Subcutaneous abdominal adipose tissue (tissue), 5 donors: ENCODE measurements around the gene P2RY2.

Source experiments
- H3K27ac ChIP-seq: one replicate; pipeline ENCODE4 v1.7.0; 2013; ENCODE audit warnings: low read depth, mild to moderate bottlenecking, inconsistent platforms, low read length, moderate library complexity
- H3K27me3 ChIP-seq, 5 donors: one replicate each; pipeline ENCODE4 v1.7.0; 2013; ENCODE audit warnings: low read length in 5 of 5, inconsistent platforms in 1 of 5; ENCODE audit not compliant: control insufficient read depth in 5 of 5, insufficient read depth in 4 of 5
- H3K36me3 ChIP-seq, 5 donors: one replicate each; pipeline ENCODE4 v1.7.0; 2013; ENCODE audit warnings: low read length in 5 of 5; ENCODE audit not compliant: control insufficient read depth in 5 of 5, insufficient read depth in 5 of 5
- H3K4me1 ChIP-seq, 5 donors: one replicate each; pipeline ENCODE4 v1.7.0; 2013; ENCODE audit warnings: low read length in 5 of 5, mild to moderate bottlenecking in 3 of 5, moderate library complexity in 1 of 5; ENCODE audit not compliant: control insufficient read depth in 5 of 5, insufficient read depth in 5 of 5
- H3K4me3 ChIP-seq, 5 donors: one replicate each; pipeline ENCODE4 v1.7.0; 2013; ENCODE audit warnings: low read length in 5 of 5, low read depth in 1 of 5
- H3K9ac ChIP-seq, 5 donors: one replicate each; pipeline ENCODE4 v1.7.0; 2013; ENCODE audit warnings: low read length in 5 of 5, mild to moderate bottlenecking in 4 of 5, moderate library complexity in 3 of 5
- H3K9me3 ChIP-seq, 5 donors: one replicate each; pipeline ENCODE4 v1.7.0; 2013; ENCODE audit warnings: low read length in 5 of 5; ENCODE audit not compliant: control insufficient read depth in 5 of 5
- donor health status: healthy.
- donor health status: healthy.
- donor health status: healthy.
- donor health status: healthy.
- donor health status: healthy.

The P2RY2 gene

GRCh38 chr11:73233692-73234470, 15.8 kb downstream of the P2RY2 start:
- no peaks in the 10 kb centered on the region for H3K9me3 ChIP-seq
- peaks cover 0 to 19% (median 0%) of the 10 kb centered on the region in 5 donors for H3K4me1 ChIP-seq
- H3K27ac ChIP-seq = no peak overlapping the region
- peaks cover 0 to 2% (median 0%) of the 10 kb centered on the region in 5 donors for H3K27me3 ChIP-seq
- H3K36me3 ChIP-seq = no peaks in the 10 kb centered on the region
- no peak overlapping the region for H3K4me3 ChIP-seq
- H3K9ac ChIP-seq = no peak overlapping the region

- H3K4me1 ChIP-seq = peaks cover 0 to 13% (median 0%) of the 10 kb centered on the region in 5 donors
- H3K9ac ChIP-seq = no peak overlapping the region
- peaks cover 0 to 2% (median 0%) of the 10 kb centered on the region in 5 donors for H3K27me3 ChIP-seq
These were observed 16.5 kb downstream of the P2RY2 start for GRCh38 chr11:73234471-73235181.

GRCh38 chr11:73235236-73235786, 17.2 kb downstream of the P2RY2 start:
- Histone ChIP-seq H3K9ac (no peak overlapping the region), H3K27ac (no peak overlapping the region), H3K27me3 (no peaks in the 10 kb centered on the region), H3K4me1 (peaks cover 0 to 14% (median 2%) of the 10 kb centered on the region in 5 donors), H3K9me3 (no peaks in the 10 kb centered on the region), H3K36me3 (no peaks in the 10 kb centered on the region), H3K4me3 (no peak overlapping the region)

More at GRCh38 chr11:73234471-73235181, 16.5 kb downstream of the P2RY2 start:
- Histone ChIP-seq H3K27ac (no peak overlapping the region), H3K36me3 (no peaks in the 10 kb centered on the region), H3K9me3 (no peaks in the 10 kb centered on the region), H3K4me3 (no peak overlapping the region)

GRCh38 chr11:73236205-73236765, 18.2 kb downstream of the P2RY2 start:
- Histone ChIP-seq H3K27me3 (no peaks in the 10 kb centered on the region), H3K36me3 (no peaks in the 10 kb centered on the region), H3K9ac (no peak overlapping the region), H3K27ac (no peak overlapping the region), H3K4me3 (no peak overlapping the region), H3K4me1 (peaks cover 0 to 22% (median 6%) of the 10 kb centered on the region in 5 donors), H3K9me3 (no peaks in the 10 kb centered on the region)

- Histone ChIP-seq H3K9ac (no peak overlapping the region), H3K4me3 (no peak overlapping the region), H3K4me1 (peaks cover 0 to 22% (median 6%) of the 10 kb centered on the region in 5 donors), H3K9me3 (no peaks in the 10 kb centered on the region), H3K27ac (no peak overlapping the region), H3K36me3 (no peaks in the 10 kb centered on the region), H3K27me3 (no peaks in the 10 kb centered on the region)
These were observed 18.8 kb downstream of the P2RY2 start for GRCh38 chr11:73236854-73237253.

- H3K9me3 ChIP-seq = no peaks in the 10 kb centered on the region
- H3K4me1 ChIP-seq = peaks cover 3 to 29% (median 6%) of the 10 kb centered on the region in 5 donors
- no peaks in the 10 kb centered on the region for H3K27me3 ChIP-seq
- no peak overlapping the region for H3K27ac ChIP-seq
- H3K4me3 ChIP-seq = no peak overlapping the region
- H3K9ac ChIP-seq = no peak overlapping the region
- no peaks in the 10 kb centered on the region for H3K36me3 ChIP-seq
These were observed 19.6 kb downstream of the P2RY2 start for GRCh38 chr11:73237471-73238290.

GRCh38 chr11:73239111-73239521, 21.0 kb downstream of the P2RY2 start:
- H3K9ac ChIP-seq = no peak overlapping the region
- peaks cover 0 to 3% (median 0%) of the 10 kb centered on the region in 5 donors for H3K27me3 ChIP-seq
- H3K4me1 ChIP-seq = peaks cover 3 to 32% (median 6%) of the 10 kb centered on the region in 5 donors
- H3K9me3 ChIP-seq = no peaks in the 10 kb centered on the region
- no peak overlapping the region for H3K4me3 ChIP-seq
- no peaks in the 10 kb centered on the region for H3K36me3 ChIP-seq
- H3K27ac ChIP-seq = no peak overlapping the region

GRCh38 chr11:73239571-73240189, 21.6 kb downstream of the P2RY2 start:
- Histone ChIP-seq H3K27ac (no peak overlapping the region), H3K27me3 (peaks cover 0 to 3% (median 0%) of the 10 kb centered on the region in 5 donors), H3K9ac (no peak overlapping the region), H3K9me3 (no peaks in the 10 kb centered on the region), H3K4me3 (no peak overlapping the region), H3K36me3 (no peaks in the 10 kb centered on the region), H3K4me1 (peaks cover 3 to 32% (median 6%) of the 10 kb centered on the region in 5 donors)

GRCh38 chr11:73240190-73240781, 22.2 kb downstream of the P2RY2 start:
- no peak overlapping the region for H3K9ac ChIP-seq
- H3K4me3 ChIP-seq = no peak overlapping the region
- H3K9me3 ChIP-seq = no peaks in the 10 kb centered on the region
- peaks cover 3 to 32% (median 6%) of the 10 kb centered on the region in 5 donors for H3K4me1 ChIP-seq
- no peaks in the 10 kb centered on the region for H3K36me3 ChIP-seq
- H3K27ac ChIP-seq = no peak overlapping the region
- H3K27me3 ChIP-seq = peaks cover 0 to 3% (median 0%) of the 10 kb centered on the region in 5 donors
